K562 (cell line): ENCODE results near the gene SEC11A. TPM values are rescaled to one million over a fixed set of nuclear protein-coding genes. Genes with fewer than 3 reads are reported as not detected.

Experiments used
- ATF6 ChIP-seq: sonication (generic); formaldehyde crosslinking; IDR thresholded peaks from 2 replicates; pipeline ENCODE4 v1.4.0; 2020; ENCODE audit warnings: mild to moderate bottlenecking, missing genetic modification reagents
- DNMT1 ChIP-seq: fragments of 450-650 bp; IDR thresholded peaks from 2 replicates; pipeline ENCODE4 v1.6.1; 2016; ENCODE audit warnings: antibody characterized with exemption, mild to moderate bottlenecking
- FOXK2 ChIP-seq, 2 experiments: fragments of 450-650 bp; IDR thresholded peaks in 1 of 2; conservative IDR thresholded peaks in 1 of 2; 2 replicates each; pipeline ENCODE4 v1.6.1; 2016; ENCODE audit warnings: low read depth in 2 of 2, mild to moderate bottlenecking in 1 of 2
- HNRNPH1 ChIP-seq: fragments of 200-400 bp; formaldehyde crosslinking; optimal IDR thresholded peaks from 2 replicates; pipeline ENCODE3; 2017; ENCODE audit warnings: low read depth, mild to moderate bottlenecking, low read length, moderate library complexity
- ILF3 ChIP-seq: fragments of 450-650 bp; IDR thresholded peaks from 2 replicates; pipeline ENCODE4 v1.6.1; 2018; ENCODE audit warnings: antibody characterized with exemption, mild to moderate bottlenecking, moderate library complexity, borderline replicate concordance
- MTA1 ChIP-seq: fragments of 450-650 bp; IDR thresholded peaks from 2 replicates; pipeline ENCODE4 v1.6.1; 2017; ENCODE audit warnings: borderline replicate concordance
- MTA3 ChIP-seq: fragments of 450-650 bp; formaldehyde crosslinking; IDR thresholded peaks from 2 replicates; pipeline ENCODE4 v1.6.1; 2017; ENCODE audit warnings: mild to moderate bottlenecking, borderline replicate concordance
- PTRF ChIP-seq: fragments of 450-650 bp; IDR thresholded peaks from 2 replicates; pipeline ENCODE4 v1.6.1; 2016; ENCODE audit warnings: mild to moderate bottlenecking, missing genetic modification characterization, missing compliant biosample characterization
- SMARCE1 ChIP-seq: fragments of 450-650 bp; IDR thresholded peaks from 2 replicates; pipeline ENCODE4 v1.7.1; 2016; ENCODE audit warnings: mild to moderate bottlenecking
- ZBTB40 ChIP-seq, 2 experiments: fragments of 450-650 bp in 1 of 2; sonication (generic) in 1 of 2; formaldehyde crosslinking in 1 of 2; IDR thresholded peaks; 2 replicates each; pipeline versions ENCODE4 v1.7.1 to v1.9.0; 2016 to 2022; ENCODE audit warnings: inconsistent platforms in 1 of 2, mild to moderate bottlenecking in 1 of 2, missing genetic modification reagents in 1 of 2
- ZNF232 ChIP-seq: sonication (generic); formaldehyde crosslinking; IDR thresholded peaks from 2 replicates; pipeline ENCODE4 v1.8.0; 2022; ENCODE audit warnings: mild to moderate bottlenecking, missing genetic modification reagents
- polyA plus RNA-seq, 8 experiments: library from polyadenylated mRNA; depleted of rRNA in 4 of 8; stranded (reverse) in 5 of 8; unstranded in 3 of 8; fragments of >200 nt; fragmentation: Nextera tagmentation in 2 of 8; fragmentation: Illumina TruSeq in 1 of 8; extraction: Ambion mirVana in 2 of 8; extraction: Trizol in 1 of 8; gene quantifications; 2 replicates each; pipeline versions ENCODE4 v1.2.1 to v1.2.3, GENCODE V29; 2011 to 2014; ENCODE audit warnings: inconsistent platforms in 1 of 8, missing spikeins in 1 of 8
- total RNA-seq, 7 experiments: library from RNA; depleted of rRNA in 6 of 7; stranded (reverse); fragments of >200 nt in 6 of 7; fragmentation: Illumina TruSeq in 2 of 7; extraction: Trizol in 2 of 7; gene quantifications; 2 replicates each; pipeline versions ENCODE4 v1.2.1 to v1.2.3, GENCODE V29; 2011 to 2021; ENCODE audit warnings: low replicate concordance in 1 of 7
- TF ChIP-seq, protein P1 (sequence below): fragments of 250-450 bp; sonication (Bioruptor Pico); IDR thresholded peaks from 2 replicates; pipeline ENCODE4 v1.8.0; 2021; ENCODE audit warnings: moderate library complexity, mild to moderate bottlenecking, inconsistent platforms
- TF ChIP-seq, protein P2 (sequence below): sonication (generic); formaldehyde crosslinking; IDR thresholded peaks from 2 replicates; pipeline ENCODE4 v1.9.0; 2022; ENCODE audit warnings: mild to moderate bottlenecking, missing genetic modification reagents

SEC11A gene
- total and polyA plus RNA-seq, 9 of the 15 experiments (the other 6 are each of a cell fraction or from before 2014, with no cell fraction given): 175 to 310 (median 229) TPM

- peak; percentile 65 for TF ChIP-seq ZBTB40 (IDR thresholded peaks at IDR 0.05)
- no peak for TF ChIP-seq ZBTB40 (CRISPR knock-in tag; IDR thresholded peaks at IDR 0.05)
- TF ChIP-seq MTA3: peak; percentile 60; the same call in 1 of the 2 replicates
- no peak for TF ChIP-seq ZNF232 (CRISPR knock-in tag)
- TF ChIP-seq PTRF: no peak
- TF ChIP-seq MTA1: peak; percentile 91; the same call in 1 of the 2 replicates
- peak; percentile 94 for TF ChIP-seq SMARCE1
- TF ChIP-seq DNMT1: no peak
- no peak for TF ChIP-seq ILF3
- TF ChIP-seq HNRNPH1: no peak
- no peak; the same call in 1 of the 2 replicates for TF ChIP-seq ATF6 (CRISPR knock-in tag)
- peak in 1 of 2 experiments; percentile 87 for TF ChIP-seq FOXK2 (conservative IDR thresholded peaks at IDR 0.05 in 1 of 2, IDR thresholded peaks at IDR 0.05 in 1 of 2; ENCODE audit: low read depth in 2 of 2)
- TF ChIP-seq, protein P1, sequence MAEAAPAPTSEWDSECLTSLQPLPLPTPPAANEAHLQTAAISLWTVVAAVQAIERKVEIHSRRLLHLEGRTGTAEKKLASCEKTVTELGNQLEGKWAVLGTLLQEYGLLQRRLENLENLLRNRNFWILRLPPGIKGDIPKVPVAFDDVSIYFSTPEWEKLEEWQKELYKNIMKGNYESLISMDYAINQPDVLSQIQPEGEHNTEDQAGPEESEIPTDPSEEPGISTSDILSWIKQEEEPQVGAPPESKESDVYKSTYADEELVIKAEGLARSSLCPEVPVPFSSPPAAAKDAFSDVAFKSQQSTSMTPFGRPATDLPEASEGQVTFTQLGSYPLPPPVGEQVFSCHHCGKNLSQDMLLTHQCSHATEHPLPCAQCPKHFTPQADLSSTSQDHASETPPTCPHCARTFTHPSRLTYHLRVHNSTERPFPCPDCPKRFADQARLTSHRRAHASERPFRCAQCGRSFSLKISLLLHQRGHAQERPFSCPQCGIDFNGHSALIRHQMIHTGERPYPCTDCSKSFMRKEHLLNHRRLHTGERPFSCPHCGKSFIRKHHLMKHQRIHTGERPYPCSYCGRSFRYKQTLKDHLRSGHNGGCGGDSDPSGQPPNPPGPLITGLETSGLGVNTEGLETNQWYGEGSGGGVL: no peak
- TF ChIP-seq, protein P2, sequence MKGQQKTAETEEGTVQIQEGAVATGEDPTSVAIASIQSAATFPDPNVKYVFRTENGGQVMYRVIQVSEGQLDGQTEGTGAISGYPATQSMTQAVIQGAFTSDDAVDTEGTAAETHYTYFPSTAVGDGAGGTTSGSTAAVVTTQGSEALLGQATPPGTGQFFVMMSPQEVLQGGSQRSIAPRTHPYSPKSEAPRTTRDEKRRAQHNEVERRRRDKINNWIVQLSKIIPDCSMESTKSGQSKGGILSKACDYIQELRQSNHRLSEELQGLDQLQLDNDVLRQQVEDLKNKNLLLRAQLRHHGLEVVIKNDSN (CRISPR knock-in tag): no peak
Observed at GRCh38 chr15:84734794-84735479, 19.0 kb upstream of the SEC11A start (continued).
